Brain microvascular endothelial cell (primary cell): ENCODE results near the gene VEGFA.

Source experiments
- DNase-seq: peaks from one replicate; pipeline ENCODE4 v3.0.0-alpha.2; 2020
- H3K27ac ChIP-seq: fragments of 250-450 bp; sonication (Bioruptor Pico); 2 replicates; pipeline ENCODE4 v1.5.1; 2020; ENCODE audit warnings: mild to moderate bottlenecking, moderate library complexity
- H3K27me3 ChIP-seq: fragments of 250-450 bp; sonication (Bioruptor Pico); replicated peaks from 2 replicates; pipeline ENCODE4 v1.5.1; 2020; ENCODE audit warnings: mild to moderate bottlenecking
- H3K36me3 ChIP-seq: fragments of 250-450 bp; sonication (Bioruptor Pico); replicated peaks from 2 replicates; pipeline ENCODE4 v1.5.1; 2020; ENCODE audit warnings: mild to moderate bottlenecking
- H3K4me3 ChIP-seq: 2 replicates; pipeline ENCODE4 v1.5.1; 2011; ENCODE audit warnings: low read depth, mild to moderate bottlenecking, control low read depth, low read length, moderate library complexity
- CTCF ChIP-seq: IDR thresholded peaks from 2 replicates; pipeline ENCODE4 v1.5.1; 2011; ENCODE audit warnings: low read depth, mild to moderate bottlenecking, moderate library complexity, low read length, control low read depth, inconsistent platforms; ENCODE audit errors: missing control alignments
- in situ Hi-C: cut with HindIII; loops from 2 replicates; pipeline ENCODE4 v1.10.0; 2017; ENCODE audit warnings: low sequenced_read_pairs, low pct_ligation_motif_present

Gene VEGFA

DNA sequence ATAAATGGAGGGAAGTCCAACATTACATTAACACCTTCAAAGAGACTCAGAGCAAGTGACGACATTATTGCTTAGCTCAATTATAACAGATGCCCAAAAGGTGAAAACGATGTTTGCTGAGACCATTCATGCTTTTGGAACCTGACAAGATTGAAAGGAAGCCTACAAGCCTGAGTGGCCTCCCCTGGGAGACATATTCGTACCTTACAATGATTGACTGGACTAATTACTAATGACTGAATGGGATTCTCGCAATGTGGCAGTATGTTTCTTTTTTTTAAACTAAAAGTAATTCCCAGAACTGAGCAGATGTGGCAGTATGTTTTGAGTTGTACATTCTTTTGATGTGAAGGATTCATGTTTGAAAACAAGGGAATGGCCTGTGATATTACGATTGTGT is 49.9 kb downstream of the VEGFA start:
- H3K27ac ChIP-seq, result no peak overlapping the region
- DNase-seq, result no peak
- peaks cover 6% of the 10 kb centered on the region for H3K27me3 ChIP-seq
- in situ Hi-C loops, result no loop called here
- no peak for TF ChIP-seq CTCF
- H3K36me3 ChIP-seq, result no peaks in the 10 kb centered on the region
- H3K4me3 ChIP-seq, result no peak overlapping the region

DNA sequence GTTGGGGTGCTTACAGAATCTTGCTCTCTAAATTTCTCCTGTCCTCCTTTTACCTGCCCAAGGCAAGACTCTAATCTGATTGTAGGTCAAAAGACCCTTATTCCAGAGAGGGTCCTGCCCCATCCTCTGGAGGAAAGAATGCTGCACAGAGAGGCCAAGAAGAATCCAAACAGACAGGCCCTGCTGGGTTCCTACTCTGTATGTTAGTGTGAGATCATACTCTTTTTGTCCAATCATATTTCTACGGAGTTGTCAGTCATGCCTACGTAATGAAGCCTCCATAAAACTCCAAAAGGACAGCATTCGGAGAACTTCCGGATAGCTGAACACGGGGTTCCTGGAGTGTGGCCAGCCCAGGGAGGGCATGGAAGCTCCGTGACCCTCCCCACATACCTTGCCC is 50.5 kb downstream of the VEGFA start:
- no peak for DNase-seq
- H3K36me3 ChIP-seq, result no peaks in the 10 kb centered on the region
- TF ChIP-seq CTCF, result no peak
- in situ Hi-C loops, result no loop called here
- no peak overlapping the region for H3K27ac ChIP-seq
- H3K27me3 ChIP-seq, result peaks cover 6% of the 10 kb centered on the region
- H3K4me3 ChIP-seq, result no peak overlapping the region

- Histone ChIP-seq H3K4me3 (no peak overlapping the region), H3K27me3 (peaks cover 6% of the 10 kb centered on the region), H3K36me3 (no peaks in the 10 kb centered on the region), H3K27ac (no peak overlapping the region)
- in situ Hi-C loops, result no loop called here
- no peak for DNase-seq
- no peak for TF ChIP-seq CTCF
Observed at GRCh38 chr6:43821101-43821886, 51.3 kb downstream of the VEGFA start.

DNA sequence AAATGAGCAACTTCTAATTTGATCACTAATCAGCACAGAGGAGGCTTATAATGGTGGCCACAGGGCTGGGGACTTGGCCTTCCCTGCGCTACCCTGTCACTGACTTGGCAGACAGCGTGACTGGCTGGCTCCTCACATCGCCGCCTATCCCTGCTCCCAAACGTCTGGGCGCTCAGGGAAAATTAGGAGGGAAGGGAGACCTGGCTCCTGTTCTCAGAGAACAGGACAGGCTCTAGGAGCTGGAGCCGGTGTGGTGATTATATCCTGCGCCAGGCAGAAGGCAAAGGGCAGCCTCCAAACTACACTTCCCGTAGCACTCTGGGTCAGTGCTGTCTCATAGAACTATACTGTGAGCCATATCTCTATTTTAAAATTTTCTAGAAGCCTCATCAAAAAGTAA is 53.4 kb downstream of the VEGFA start:
- TF ChIP-seq CTCF, result no peak
- Histone ChIP-seq H3K27me3 (peaks cover 6% of the 10 kb centered on the region), H3K27ac (no peak overlapping the region), H3K4me3 (no peak overlapping the region), H3K36me3 (no peaks in the 10 kb centered on the region)
- in situ Hi-C loops, result no loop called here
- no peak for DNase-seq

DNA sequence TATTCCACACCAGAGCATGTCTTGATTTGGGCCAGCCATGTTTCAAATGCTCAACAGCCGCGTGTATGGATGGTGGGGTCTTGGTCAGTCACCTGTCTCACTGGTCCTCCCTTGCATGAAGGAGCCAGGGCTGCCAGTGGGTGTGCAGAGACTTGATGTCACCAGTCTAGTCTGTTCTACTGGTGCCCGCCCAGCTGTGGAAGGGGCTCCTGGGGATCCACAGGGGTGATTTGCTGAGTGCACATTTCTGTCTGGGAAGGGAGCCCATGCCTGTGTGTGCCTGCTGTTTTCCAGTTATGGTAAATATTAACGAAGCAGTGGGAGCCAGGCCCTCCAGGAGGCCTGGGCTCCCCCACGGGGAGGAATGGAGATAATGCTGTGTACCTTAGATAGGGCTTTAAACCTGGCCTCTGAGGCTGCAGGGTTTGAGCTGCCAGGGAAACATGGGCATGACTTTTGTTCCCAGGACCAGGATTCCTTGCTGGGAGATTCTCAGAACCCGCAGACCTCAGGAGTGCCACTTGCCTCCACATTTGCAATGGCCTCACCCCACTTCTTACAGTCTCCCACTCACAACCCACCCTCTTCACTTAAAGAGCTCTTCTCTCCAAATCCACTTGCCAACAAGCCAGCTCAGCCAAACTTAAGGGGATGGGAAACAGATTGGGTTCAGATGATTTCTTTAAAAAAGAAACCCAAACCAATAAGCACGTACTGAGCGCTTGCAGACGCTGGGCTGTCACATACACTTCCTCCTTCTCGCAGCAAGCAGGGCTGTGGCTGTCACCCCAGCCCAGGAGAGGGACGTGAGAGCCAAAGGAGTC is 54.1 kb downstream of the VEGFA start:
- Histone ChIP-seq H3K36me3 (no peaks in the 10 kb centered on the region), H3K27me3 (peaks cover 6% of the 10 kb centered on the region), H3K4me3 (no peak overlapping the region), H3K27ac (no peak overlapping the region)
- no peak for TF ChIP-seq CTCF
- no peak for DNase-seq
- in situ Hi-C loops, result no loop called here

GRCh38 chr6:43824703-43825064 is 54.7 kb downstream of the VEGFA start:
- Histone ChIP-seq H3K4me3 (no peak overlapping the region), H3K27ac (no peak overlapping the region), H3K36me3 (no peaks in the 10 kb centered on the region), H3K27me3 (peaks cover 6% of the 10 kb centered on the region)
- no peak for TF ChIP-seq CTCF
- in situ Hi-C loops, result no loop called here
- DNase-seq, result no peak
